Activated CD4-positive, alpha-beta memory T cell treated with anti-CD3 and anti-CD28 coated beads, Interleukin-2, amount 10 ng/mL, durations not matched to agents 7 days and 5 days (primary cell): ENCODE data around the gene SIX1. TPM values are rescaled to one million over a fixed set of nuclear protein-coding genes. Genes with fewer than 3 reads are reported as not detected.
A peak's percentile ranks its signal among the peaks of the same experiment; 100 is the strongest.

Experiments used
- CTCF ChIA-PET: fragments of 350-600 bp; sonication (Branson Sonifier 250); formaldehyde crosslinking; loops from one replicate; lab custom pipeline; 2021; ENCODE audit warnings: antibody characterized with exemption, inconsistent platforms; lab: Charles Lee
- POLR2A ChIA-PET: fragments of 350-600 bp; sonication (Branson Sonifier 250); formaldehyde crosslinking; loops from one replicate; lab custom pipeline; 2021; ENCODE audit warnings: antibody characterized with exemption; lab: Charles Lee
- DNase-seq: peaks from one replicate; pipeline ENCODE4 v3.0.0-alpha.2; 2020
- H3K27ac Mint-ChIP-seq: one replicate; pipeline ENCODE4 v1.8.0; 2021; ENCODE audit warnings: mild to moderate bottlenecking, mixed read lengths
- H3K27me3 Mint-ChIP-seq: one replicate; pipeline ENCODE4 v1.8.0; 2021; ENCODE audit warnings: mixed read lengths
- H3K36me3 Mint-ChIP-seq: one replicate; pipeline ENCODE4 v1.8.0; 2021; ENCODE audit warnings: low read depth, mixed read lengths
- H3K4me1 Mint-ChIP-seq: one replicate; pipeline ENCODE4 v1.8.0; 2021; ENCODE audit warnings: mixed read lengths
- H3K4me3 Mint-ChIP-seq: one replicate; pipeline ENCODE4 v1.8.0; 2021; ENCODE audit warnings: mild to moderate bottlenecking, mixed read lengths
- H3K9me3 Mint-ChIP-seq: one replicate; pipeline ENCODE4 v1.8.0; 2021; ENCODE audit warnings: mixed read lengths
- total RNA-seq, 2 experiments: library from RNA; stranded (reverse); gene quantifications; one replicate each; pipeline ENCODE4 v1.2.3, GENCODE V29; 2021

SIX1 gene
- total RNA-seq: 1 to 10 TPM; 1.3 to 1.4 TPM

DNA sequence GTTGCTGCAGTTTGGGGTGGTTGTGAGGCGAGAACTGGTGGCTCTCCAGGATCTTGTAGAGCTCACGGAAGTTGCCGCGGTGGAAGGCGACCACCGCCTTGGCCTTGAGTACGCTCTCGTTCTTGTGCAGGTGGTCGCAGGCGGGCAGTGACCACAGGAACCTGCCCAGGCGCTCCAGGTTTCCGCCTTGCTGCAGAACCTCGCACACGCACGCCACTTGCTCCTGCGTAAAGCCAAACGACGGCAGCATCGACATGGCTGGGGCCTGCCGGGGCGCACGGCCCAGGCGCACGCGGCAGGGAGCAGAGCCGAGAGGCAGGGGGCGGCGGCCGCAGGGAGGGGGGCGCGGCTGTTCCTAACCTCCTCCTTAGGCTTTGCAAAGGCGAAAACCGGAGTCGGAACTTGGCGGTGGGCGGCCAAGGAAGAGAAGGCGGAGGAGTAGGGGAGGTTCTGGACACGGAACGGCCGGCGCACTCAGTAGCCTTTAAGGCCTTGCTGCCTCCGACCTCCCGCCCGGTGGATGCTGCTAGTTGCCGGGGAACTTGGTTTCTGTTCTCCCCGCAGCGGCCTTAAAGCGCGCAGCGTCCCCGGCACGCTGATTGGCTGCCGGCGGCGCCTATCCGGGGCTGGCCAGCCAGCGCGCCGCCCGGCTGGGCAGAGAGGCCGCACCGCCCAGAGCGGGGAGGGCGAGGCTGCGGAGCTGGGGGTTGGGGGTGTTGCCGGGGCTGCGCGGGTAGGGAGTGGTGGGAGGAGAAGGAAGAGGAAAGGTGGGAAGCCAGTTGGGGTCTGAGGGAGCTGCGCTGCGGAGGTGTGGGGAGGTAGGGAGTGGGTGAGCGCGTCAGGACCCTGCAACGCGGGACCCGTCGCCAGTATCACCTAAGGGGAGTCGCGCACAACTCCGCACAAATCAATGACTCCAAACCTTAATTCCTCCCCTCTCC, at the start of gene SIX1:
TSS of gene SIX1 (minus strand) at position 544 of the 941 bp plus-strand sequence. CDS start at position 256, 288 bp downstream.
- ChIA-PET CTCF (interaction anchor here (1.5 kb wide), 1 partner anchor 25 kb away, joined by 5 read pairs; no protein-coding TSS in a partner anchor), POLR2A (interaction anchor here (1.2 kb wide), 1 partner anchor 17 kb away, joined by 3 read pairs; no protein-coding TSS in a partner anchor)
- Mint-ChIP-seq H3K9me3 (no peaks in the 10 kb centered on the region), H3K36me3 (peaks cover 11% of the 10 kb centered on the region), H3K4me1 (peaks cover 72% of the 10 kb centered on the region), H3K4me3 (peak within 1 kb of the TSS; percentile 67), H3K27ac (no peak within 1 kb of the TSS), H3K27me3 (peaks cover 90% of the 10 kb centered on the region)
- peak; percentile 57 for DNase-seq

GRCh38 chr14:60695327-60695726, 46.0 kb upstream of the SIX1 start:
- ChIA-PET POLR2A (no interaction called here), CTCF (no interaction called here)
- Mint-ChIP-seq H3K36me3 (no peaks in the 10 kb centered on the region), H3K4me1 (no peaks in the 10 kb centered on the region), H3K27ac (no peak overlapping the region), H3K27me3 (peaks cover 25% of the 10 kb centered on the region), H3K4me3 (no peak overlapping the region), H3K9me3 (no peaks in the 10 kb centered on the region)
- no peak for DNase-seq

GRCh38 chr14:60691383-60692113, 42.3 kb upstream of the SIX1 start:
- no peaks in the 10 kb centered on the region for H3K9me3 Mint-ChIP-seq
- no peak overlapping the region for H3K4me3 Mint-ChIP-seq
- ChIA-PET POLR2A (no interaction called here), CTCF (interaction anchor here (0.6 kb wide), 1 partner anchor 65 kb away, joined by 6 read pairs; no protein-coding TSS in a partner anchor)
- DNase-seq: no peak
- no peak overlapping the region for H3K27ac Mint-ChIP-seq
- H3K4me1 Mint-ChIP-seq: no peaks in the 10 kb centered on the region
- peaks cover 23% of the 10 kb centered on the region for H3K27me3 Mint-ChIP-seq
- no peaks in the 10 kb centered on the region for H3K36me3 Mint-ChIP-seq

DNA sequence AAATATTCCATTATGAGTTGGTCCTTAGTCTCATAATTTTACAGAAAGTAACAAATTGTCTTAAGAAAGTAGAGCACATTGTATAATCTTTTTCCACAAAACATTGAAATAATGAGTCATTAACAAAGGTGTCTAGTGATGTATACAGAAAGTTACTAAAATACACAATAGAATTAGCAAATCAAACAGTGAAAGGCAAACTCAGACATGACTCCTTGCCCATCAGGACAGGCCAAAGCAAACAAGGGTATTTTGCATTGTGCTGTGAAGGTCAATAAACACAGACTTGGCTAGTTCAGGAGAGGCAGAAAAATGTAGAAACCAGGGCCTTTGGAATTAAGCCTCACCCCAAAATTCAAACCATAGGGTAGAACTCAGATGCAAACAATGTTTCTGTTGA, 37.6 kb upstream of the SIX1 start:
- H3K4me3 Mint-ChIP-seq: no peak overlapping the region
- CTCF ChIA-PET: no interaction called here
- POLR2A ChIA-PET: no interaction called here
- no peaks in the 10 kb centered on the region for H3K36me3 Mint-ChIP-seq
- H3K27me3 Mint-ChIP-seq: peaks cover 8% of the 10 kb centered on the region
- DNase-seq: no peak
- no peaks in the 10 kb centered on the region for H3K4me1 Mint-ChIP-seq
- H3K27ac Mint-ChIP-seq: no peak overlapping the region
- no peaks in the 10 kb centered on the region for H3K9me3 Mint-ChIP-seq

DNA sequence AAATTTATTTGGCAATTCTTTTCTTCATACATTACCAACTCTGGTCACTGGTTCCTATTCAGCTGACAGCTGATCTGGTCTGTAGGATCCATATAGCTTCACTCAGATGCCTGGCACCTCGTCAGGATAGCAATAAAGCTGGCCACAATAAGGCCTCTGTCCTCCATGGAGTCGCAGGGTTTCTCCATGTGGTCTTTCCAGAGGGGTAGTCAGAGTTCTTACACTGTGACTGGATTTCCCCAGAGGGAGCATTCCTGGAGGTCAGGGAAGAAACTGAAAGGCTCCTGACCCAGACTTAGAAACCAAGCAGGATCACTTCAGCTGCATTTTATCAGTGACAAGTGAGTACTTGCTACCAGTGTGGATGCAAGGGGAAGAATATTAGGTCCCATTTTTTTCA, 34.9 kb upstream of the SIX1 start:
- POLR2A ChIA-PET: no interaction called here
- CTCF ChIA-PET: no interaction called here

DNA sequence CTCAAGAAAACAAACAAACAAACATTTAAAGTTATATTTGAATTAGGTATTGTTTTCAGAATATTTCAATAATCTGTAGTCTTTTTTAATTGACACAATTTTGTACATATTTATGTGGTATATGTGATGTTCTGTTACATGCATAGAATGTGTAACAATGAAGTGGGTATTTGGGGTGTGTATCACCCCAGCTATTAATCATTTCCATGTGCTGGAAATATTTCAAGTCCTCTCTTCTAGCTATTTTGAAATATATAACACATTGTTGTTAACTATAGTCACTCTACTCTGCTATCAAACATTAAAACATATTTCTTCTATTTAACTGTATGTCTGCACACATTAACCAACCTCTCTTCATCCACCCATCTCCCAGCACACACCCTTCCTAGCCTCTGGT, 32.0 kb upstream of the SIX1 start:
- POLR2A ChIA-PET: no interaction called here
- CTCF ChIA-PET: no interaction called here
- H3K36me3 Mint-ChIP-seq: no peaks in the 10 kb centered on the region

More for the DNA sequence above, 34.9 kb upstream of the SIX1 start:
- Mint-ChIP-seq H3K36me3 (no peaks in the 10 kb centered on the region), H3K27me3 (peaks cover 13% of the 10 kb centered on the region), H3K27ac (no peak overlapping the region), H3K9me3 (no peaks in the 10 kb centered on the region), H3K4me3 (no peak overlapping the region), H3K4me1 (no peaks in the 10 kb centered on the region)
- DNase-seq: no peak

GRCh38 chr14:60680511-60680910, 31.2 kb upstream of the SIX1 start:
- peaks cover 8% of the 10 kb centered on the region for H3K27me3 Mint-ChIP-seq
- POLR2A ChIA-PET: no interaction called here

More for the DNA sequence above, 32.0 kb upstream of the SIX1 start:
- H3K27me3 Mint-ChIP-seq: peaks cover 7% of the 10 kb centered on the region
- no peak overlapping the region for H3K4me3 Mint-ChIP-seq
- H3K9me3 Mint-ChIP-seq: no peaks in the 10 kb centered on the region
- no peaks in the 10 kb centered on the region for H3K4me1 Mint-ChIP-seq
- no peak overlapping the region for H3K27ac Mint-ChIP-seq
- no peak for DNase-seq

GRCh38 chr14:60679566-60680258, 30.4 kb upstream of the SIX1 start:
- POLR2A ChIA-PET: no interaction called here
- no peaks in the 10 kb centered on the region for H3K9me3 Mint-ChIP-seq
- no peak for DNase-seq

More at GRCh38 chr14:60680511-60680910, 31.2 kb upstream of the SIX1 start:
- CTCF ChIA-PET: no interaction called here
- DNase-seq: no peak
- no peaks in the 10 kb centered on the region for H3K36me3 Mint-ChIP-seq
- H3K4me1 Mint-ChIP-seq: no peaks in the 10 kb centered on the region
- no peaks in the 10 kb centered on the region for H3K9me3 Mint-ChIP-seq
- H3K27ac Mint-ChIP-seq: no peak overlapping the region
- no peak overlapping the region for H3K4me3 Mint-ChIP-seq

GRCh38 chr14:60677701-60678100, 28.4 kb upstream of the SIX1 start:
- no peak for DNase-seq
- Mint-ChIP-seq H3K9me3 (no peaks in the 10 kb centered on the region), H3K27me3 (peaks cover 6% of the 10 kb centered on the region), H3K27ac (no peak overlapping the region), H3K36me3 (no peaks in the 10 kb centered on the region), H3K4me3 (no peak overlapping the region), H3K4me1 (no peaks in the 10 kb centered on the region)
- ChIA-PET CTCF (no interaction called here), POLR2A (no interaction called here)

More at GRCh38 chr14:60679566-60680258, 30.4 kb upstream of the SIX1 start:
- no peak overlapping the region for H3K4me3 Mint-ChIP-seq
- no peaks in the 10 kb centered on the region for H3K36me3 Mint-ChIP-seq
- no peaks in the 10 kb centered on the region for H3K4me1 Mint-ChIP-seq
- CTCF ChIA-PET: no interaction called here
- H3K27me3 Mint-ChIP-seq: peaks cover 8% of the 10 kb centered on the region
- no peak overlapping the region for H3K27ac Mint-ChIP-seq

GRCh38 chr14:60670989-60671388, 21.7 kb upstream of the SIX1 start:
- DNase-seq: no peak
- H3K9me3 Mint-ChIP-seq: no peaks in the 10 kb centered on the region
- H3K36me3 Mint-ChIP-seq: no peaks in the 10 kb centered on the region
- peaks cover 12% of the 10 kb centered on the region for H3K27me3 Mint-ChIP-seq
- CTCF ChIA-PET: no interaction called here
- H3K27ac Mint-ChIP-seq: no peak overlapping the region
- POLR2A ChIA-PET: no interaction called here
- H3K4me1 Mint-ChIP-seq: no peaks in the 10 kb centered on the region
- H3K4me3 Mint-ChIP-seq: no peak overlapping the region

DNA sequence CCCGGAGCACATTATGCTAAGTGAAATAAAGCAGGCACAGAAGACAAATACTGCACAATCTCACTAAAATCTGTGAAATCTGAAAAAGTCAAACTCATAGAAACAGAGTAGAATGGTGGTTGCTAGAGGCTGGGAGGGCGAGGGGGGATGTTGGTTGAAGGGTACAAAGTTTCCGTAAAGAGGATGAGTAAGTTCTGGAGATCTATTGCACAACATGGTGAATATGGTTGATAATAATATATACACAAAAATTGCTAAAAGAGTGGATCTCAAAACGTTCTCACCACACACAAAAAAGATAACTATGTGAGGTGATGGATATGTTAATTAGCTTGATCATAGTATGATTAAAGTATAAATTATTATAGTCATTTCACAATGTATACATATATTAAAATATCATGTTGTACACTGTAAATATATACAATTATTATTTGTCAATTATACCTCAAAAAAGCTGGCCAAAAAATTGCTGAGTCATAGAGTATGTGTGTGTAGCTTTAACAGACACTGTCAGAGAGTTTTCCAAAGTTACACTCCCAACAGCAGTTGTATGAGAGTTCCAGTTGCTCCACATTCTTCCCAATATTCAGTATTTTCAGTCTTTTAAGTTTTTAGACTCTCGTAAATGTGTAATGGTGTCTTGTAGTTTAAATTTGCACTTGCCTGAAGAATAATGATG, 19.3 kb upstream of the SIX1 start:
- POLR2A ChIA-PET: no interaction called here
- Mint-ChIP-seq H3K27ac (no peak overlapping the region), H3K4me1 (no peaks in the 10 kb centered on the region), H3K4me3 (no peak overlapping the region), H3K27me3 (peaks cover 30% of the 10 kb centered on the region), H3K9me3 (no peaks in the 10 kb centered on the region), H3K36me3 (no peaks in the 10 kb centered on the region)
- CTCF ChIA-PET: no interaction called here
- no peak for DNase-seq

DNA sequence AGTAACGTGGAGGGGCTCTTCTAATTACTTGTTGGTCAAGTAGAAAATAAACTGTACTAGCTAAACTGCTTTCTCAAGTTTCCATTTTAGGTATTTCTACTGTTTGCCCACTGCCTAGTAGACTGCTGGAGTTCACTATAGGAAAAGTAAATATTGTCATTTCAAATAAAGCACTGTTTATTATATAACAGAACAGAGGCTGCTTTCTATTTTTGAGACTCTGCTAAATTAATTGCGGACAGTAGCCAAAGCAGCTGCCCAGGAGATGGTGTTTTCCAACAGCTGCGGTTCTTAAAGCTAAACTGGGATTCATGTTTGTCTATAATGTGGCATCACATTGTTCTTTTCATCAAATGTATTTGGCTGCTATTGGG, 15.9 kb upstream of the SIX1 start:
- H3K4me3 Mint-ChIP-seq: no peak overlapping the region
- ChIA-PET POLR2A (no interaction called here), CTCF (interaction anchor here (0.5 to 0.7 kb wide), 3 partner anchors 11 to 544 kb away, joined by 3 to 4 read pairs (median 3); no protein-coding TSS in a partner anchor)
- no peak overlapping the region for H3K27ac Mint-ChIP-seq
- H3K4me1 Mint-ChIP-seq: no peaks in the 10 kb centered on the region
- no peaks in the 10 kb centered on the region for H3K9me3 Mint-ChIP-seq
- peaks cover 49% of the 10 kb centered on the region for H3K27me3 Mint-ChIP-seq
- DNase-seq: no peak
- no peaks in the 10 kb centered on the region for H3K36me3 Mint-ChIP-seq
